Measurements from ENCODE around the gene MMP10. TPM values are rescaled to one million over a fixed set of nuclear protein-coding genes. Genes with fewer than 3 reads are reported as not detected.

Gene MMP10
- polyA plus RNA-seq, 1 of the 3 experiments (the other 2 are of a cell fraction): 1.4 TPM

GRCh38 chr11:102812188-102812587, 31.8 kb upstream of the MMP10 start:
- Histone ChIP-seq H4K20me1 (ENCODE audit: insufficient read depth) (no peaks in the 10 kb centered on the region), H3K27me3 (ENCODE audit: insufficient read depth) (no peaks in the 10 kb centered on the region), H2AFZ (ENCODE audit: low read depth) (no peak overlapping the region), H3K27ac (ENCODE audit: low read depth in 2 of 2, low read length in 1 of 2) (no peak overlapping the region), H3F3A (replicated peaks; ENCODE audit: insufficient read depth) (no peaks in the 10 kb centered on the region), H3K4me1 (ENCODE audit: control insufficient read depth in 1 of 2, insufficient read depth in 2 of 2, low read depth in 1 of 2, low read length in 1 of 2) (peaks cover 0 to 2% of the 10 kb centered on the region in 2 experiments; a peak in 2 of 4 replicates), H3K4me3 (ENCODE audit: low read depth in 2 of 2, low read length in 1 of 2) (no peak overlapping the region), H3K36me3 (replicated peaks in 1 of 2; ENCODE audit: control insufficient read depth in 1 of 2, insufficient read depth in 2 of 2, low read length in 1 of 2) (no peaks in the 10 kb centered on the region), H3K79me2 (ENCODE audit: insufficient read depth) (no peaks in the 10 kb centered on the region), H3K9me2 (no peaks in the 10 kb centered on the region), H3K4me2 (no peak overlapping the region), H3K9ac (no peak overlapping the region), H3K9me3 (peaks cover 4% of the 10 kb centered on the region; the same call in 1 of the 2 replicates)
- no peak for DNase-seq
- TF ChIP-seq GATA2 (CRISPR knock-in tag; IDR thresholded peaks at IDR 0.05) (no peak), FOXJ3 (CRISPR knock-in tag; IDR thresholded peaks at IDR 0.05) (no peak), NFIC (IDR thresholded peaks at IDR 0.05; ENCODE audit: borderline replicate concordance) (no peak), REST (IDR thresholded peaks at IDR 0.05; ENCODE audit: low read depth, low read length) (no peak), IRF3 (IDR thresholded peaks at IDR 0.05; ENCODE audit: low read depth, low read length) (no peak), GABPA (IDR thresholded peaks at IDR 0.05; ENCODE audit: low read depth) (no peak), TEAD4 (IDR thresholded peaks at IDR 0.05; ENCODE audit: borderline replicate concordance, insufficient read depth) (no peak), ZBTB33 (IDR thresholded peaks at IDR 0.05; ENCODE audit: borderline replicate concordance, low read depth) (no peak), RCOR1 (IDR thresholded peaks at IDR 0.05; ENCODE audit: low read length) (no peak), EZH2phosphoT487 (IDR thresholded peaks at IDR 0.05; ENCODE audit: borderline replicate concordance, low read depth) (no peak), EP300 (IDR thresholded peaks at IDR 0.05; ENCODE audit: borderline replicate concordance in 1 of 2, low read depth in 1 of 2, low read length in 1 of 2) (no peak), ELF1 (IDR thresholded peaks at IDR 0.05) (no peak), FOSL2 (IDR thresholded peaks at IDR 0.05; ENCODE audit: borderline replicate concordance, low read depth) (no peak), TAF1 (IDR thresholded peaks at IDR 0.05; ENCODE audit: borderline replicate concordance, low read depth, low read length) (no peak)
- TF ChIP-seq, protein P1, sequence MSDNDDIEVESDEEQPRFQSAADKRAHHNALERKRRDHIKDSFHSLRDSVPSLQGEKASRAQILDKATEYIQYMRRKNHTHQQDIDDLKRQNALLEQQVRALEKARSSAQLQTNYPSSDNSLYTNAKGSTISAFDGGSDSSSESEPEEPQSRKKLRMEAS (IDR thresholded peaks at IDR 0.05; ENCODE audit: low read depth): no peak
- TF ChIP-seq, protein P2, sequence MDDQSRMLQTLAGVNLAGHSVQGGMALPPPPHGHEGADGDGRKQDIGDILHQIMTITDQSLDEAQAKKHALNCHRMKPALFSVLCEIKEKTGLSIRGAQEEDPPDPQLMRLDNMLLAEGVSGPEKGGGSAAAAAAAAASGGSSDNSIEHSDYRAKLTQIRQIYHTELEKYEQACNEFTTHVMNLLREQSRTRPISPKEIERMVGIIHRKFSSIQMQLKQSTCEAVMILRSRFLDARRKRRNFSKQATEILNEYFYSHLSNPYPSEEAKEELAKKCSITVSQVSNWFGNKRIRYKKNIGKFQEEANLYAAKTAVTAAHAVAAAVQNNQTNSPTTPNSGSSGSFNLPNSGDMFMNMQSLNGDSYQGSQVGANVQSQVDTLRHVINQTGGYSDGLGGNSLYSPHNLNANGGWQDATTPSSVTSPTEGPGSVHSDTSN (IDR thresholded peaks at IDR 0.05): no peak
- WGBS (ENCODE audit: low lambda C conversion rate): 53% methylated on average over 3 of the region's 3 CpGs
- CTCF ChIA-PET: interaction anchor here (0.6 to 2.6 kb wide), 2 partner anchors 129 to 518 kb away, joined by 3 to 13 read pairs; no protein-coding TSS in a partner anchor
- POLR2A ChIA-PET: no interaction called here

Data from SK-N-SH (cell line).